Kidney capillary endothelial cell (primary cell): Measurements from ENCODE around the gene KLF17.

Source experiments
- DNase-seq: peaks from one replicate; pipeline ENCODE4 v3.0.0-alpha.2; 2018; ENCODE audit warnings: low spot score

The KLF17 gene, protein sequence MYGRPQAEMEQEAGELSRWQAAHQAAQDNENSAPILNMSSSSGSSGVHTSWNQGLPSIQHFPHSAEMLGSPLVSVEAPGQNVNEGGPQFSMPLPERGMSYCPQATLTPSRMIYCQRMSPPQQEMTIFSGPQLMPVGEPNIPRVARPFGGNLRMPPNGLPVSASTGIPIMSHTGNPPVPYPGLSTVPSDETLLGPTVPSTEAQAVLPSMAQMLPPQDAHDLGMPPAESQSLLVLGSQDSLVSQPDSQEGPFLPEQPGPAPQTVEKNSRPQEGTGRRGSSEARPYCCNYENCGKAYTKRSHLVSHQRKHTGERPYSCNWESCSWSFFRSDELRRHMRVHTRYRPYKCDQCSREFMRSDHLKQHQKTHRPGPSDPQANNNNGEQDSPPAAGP

GRCh38 chr1:44118682-44119081 is at the start of gene KLF17:
Gene KLF17, plus strand, starts transcription at chr1:44118821. Its CDS starts 87 bp downstream, at chr1:44118908.
- no peak for DNase-seq

DNA sequence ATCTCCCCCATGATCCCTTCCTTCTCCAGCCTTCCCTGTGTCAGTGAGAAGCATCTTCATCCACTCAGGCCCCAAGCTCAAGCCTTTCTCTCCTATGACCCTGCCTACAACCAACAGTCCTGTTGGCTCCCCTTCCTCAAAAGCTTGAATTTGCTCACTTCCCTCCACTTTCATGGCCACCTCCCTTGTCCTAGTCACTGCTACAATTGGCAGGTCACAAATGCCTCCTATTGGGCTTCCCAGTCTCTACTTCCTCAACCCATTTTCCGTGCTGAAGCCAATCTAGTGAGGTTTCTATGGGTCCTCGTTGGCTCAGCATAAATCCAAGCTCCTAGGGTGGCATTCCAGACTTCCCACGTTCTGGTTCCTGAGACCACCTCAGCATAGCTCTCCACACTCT is 47.2 kb upstream of the KLF17 start:
- DNase-seq = no peak

GRCh38 chr1:44072204-44072603 is 46.4 kb upstream of the KLF17 start:
- DNase-seq = no peak

DNA sequence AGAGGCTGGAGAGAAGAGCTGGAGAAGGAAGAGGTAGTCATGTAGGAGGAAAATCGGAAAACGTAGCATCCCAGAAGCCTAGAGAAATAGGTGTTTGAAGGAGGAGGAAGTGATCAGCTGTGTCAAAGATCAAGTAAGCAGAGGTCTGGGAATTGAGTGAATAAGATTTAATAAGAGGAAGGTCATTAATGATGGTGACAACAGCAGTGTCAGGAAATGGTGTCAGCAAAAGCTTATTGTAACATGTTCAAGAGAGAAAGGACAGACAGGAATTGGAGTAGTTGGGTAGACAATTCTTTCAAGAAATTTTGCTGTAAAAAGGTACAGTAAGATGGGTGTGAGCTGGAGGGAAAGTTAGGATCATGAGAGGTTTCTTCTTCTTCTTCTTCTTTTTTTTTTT is 45.8 kb upstream of the KLF17 start:
- DNase-seq = no peak

- DNase-seq = no peak
Measured at GRCh38 chr1:44073528-44073927, 45.1 kb upstream of the KLF17 start.

DNA sequence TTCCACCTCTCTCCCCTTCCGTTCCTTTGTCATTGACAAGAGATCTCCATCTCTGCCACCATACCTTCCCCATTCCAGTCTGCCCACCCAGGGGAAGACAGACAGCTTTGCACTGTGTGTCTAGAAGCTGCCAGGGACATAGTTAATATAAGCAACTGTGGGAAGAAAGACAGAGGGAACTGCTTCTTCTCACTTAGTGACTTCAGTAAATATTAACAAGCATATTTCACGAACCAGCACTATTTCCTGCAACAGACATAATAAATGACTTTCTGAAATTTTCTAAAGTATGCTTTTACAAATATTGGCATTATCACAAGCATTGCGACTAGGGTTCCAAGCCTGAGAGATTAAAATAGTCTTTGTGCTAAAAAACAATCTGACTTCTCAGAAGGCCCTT is 44.2 kb upstream of the KLF17 start:
- DNase-seq = no peak

DNA sequence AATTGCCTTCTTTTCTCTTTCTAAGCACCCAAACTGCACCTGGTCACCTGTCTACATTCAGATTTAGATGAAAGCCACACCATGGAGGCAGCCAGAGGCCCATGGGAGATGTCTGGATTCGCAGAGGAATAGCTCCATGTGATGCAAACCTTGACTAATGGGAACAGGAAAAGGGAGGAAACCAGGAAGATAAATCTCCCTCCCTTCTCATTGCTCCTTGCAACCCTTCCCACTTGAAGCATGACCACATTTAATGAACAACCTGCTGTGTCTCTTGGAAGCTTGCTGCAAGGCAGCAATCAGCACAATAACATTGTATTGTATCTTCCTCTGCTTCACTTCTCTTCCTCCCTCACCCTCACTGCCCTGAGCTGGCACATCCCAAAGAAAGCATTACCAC is 42.6 kb upstream of the KLF17 start:
- no peak for DNase-seq

DNA sequence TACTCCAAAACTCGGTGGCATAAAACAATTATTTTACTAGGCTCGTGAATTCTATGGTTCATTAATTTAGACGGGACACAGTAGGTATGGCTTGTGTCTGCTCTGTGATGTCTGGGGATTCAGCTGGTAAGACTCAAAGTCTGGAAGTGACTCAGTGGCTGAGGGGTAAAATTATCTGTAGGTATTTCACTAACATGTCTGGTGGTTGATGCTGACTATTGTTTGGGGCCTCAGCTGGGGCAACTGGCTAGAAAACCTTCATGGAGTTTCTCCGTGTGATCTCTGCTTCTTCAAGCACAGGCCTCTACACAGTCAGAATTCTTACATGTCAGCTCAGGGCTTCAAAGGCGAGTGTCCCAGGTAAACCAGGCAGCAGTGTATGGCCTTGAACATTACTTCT is 41.2 kb upstream of the KLF17 start:
- no peak for DNase-seq

- DNase-seq = no peak
Measured at GRCh38 chr1:44078104-44078503, 40.5 kb upstream of the KLF17 start.

- DNase-seq = no peak
Measured at GRCh38 chr1:44079566-44079965, 39.1 kb upstream of the KLF17 start.

DNA sequence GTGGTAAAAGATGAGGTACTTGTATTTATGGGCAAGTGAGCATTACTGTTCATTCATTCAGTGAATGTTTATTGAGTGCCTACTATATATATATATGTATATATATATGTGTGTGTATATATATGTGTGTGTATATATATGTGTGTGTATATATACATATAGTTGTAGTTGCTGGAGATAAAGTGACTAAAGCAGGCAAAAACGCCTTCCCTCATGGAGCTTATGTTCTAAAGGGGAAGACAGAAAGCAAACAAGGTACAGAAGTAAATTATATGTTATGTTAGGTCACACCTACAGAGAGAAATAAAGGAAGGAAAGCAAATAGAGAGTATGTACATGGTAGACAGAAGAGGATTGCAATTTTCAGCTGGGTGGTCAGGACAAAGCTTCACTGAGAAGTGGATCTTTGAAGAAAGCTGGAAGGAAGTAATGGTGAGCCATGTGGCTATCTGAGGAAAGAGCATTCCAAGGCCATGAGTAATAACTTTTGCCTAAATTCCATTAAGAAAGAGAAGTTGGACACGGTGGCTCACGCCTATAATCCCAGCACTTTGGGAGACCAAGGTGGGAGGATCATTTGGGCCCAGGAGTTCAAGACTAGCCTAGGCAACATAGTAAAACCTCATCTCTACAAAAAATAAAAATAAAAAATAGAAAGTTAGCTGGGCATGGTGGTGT is 33.5 kb upstream of the KLF17 start:
- peak; percentile 67 for DNase-seq

- DNase-seq = no peak
Measured at GRCh38 chr1:44086692-44087474, 31.7 kb upstream of the KLF17 start.

DNA sequence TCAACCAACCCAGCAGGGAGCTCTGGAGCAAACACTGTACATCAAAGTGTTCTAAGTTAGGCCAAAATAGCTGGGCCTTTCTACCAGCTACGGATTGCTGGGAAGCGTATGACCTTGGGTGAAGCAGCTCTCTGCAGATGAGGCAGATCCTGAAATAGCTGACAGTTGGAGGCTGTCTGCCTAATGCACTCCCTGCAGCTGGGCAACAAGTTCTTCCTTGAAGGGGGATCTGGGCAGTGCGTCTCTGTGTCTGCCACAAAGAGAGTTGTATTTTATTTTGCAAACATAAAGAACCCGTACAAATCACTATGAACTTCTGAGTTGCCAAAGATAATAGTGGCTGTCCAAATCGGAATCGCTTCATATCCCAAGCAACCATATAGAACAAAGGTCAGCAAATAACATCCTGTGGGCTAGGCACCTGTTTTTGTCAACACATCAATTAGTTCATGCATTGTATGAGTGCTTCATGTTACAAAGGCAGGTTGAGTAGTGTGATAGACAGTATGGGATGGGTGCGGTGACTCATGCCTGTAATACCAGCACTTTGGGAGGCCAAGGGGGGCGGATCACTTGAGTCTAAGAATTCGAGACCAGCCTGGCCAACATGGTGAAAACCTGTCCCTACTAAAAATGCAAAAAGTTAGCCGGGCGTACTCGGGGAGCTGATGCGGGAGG is 29.1 kb upstream of the KLF17 start:
- no peak for DNase-seq

- no peak for DNase-seq
Measured at GRCh38 chr1:44090429-44091252, 28.0 kb upstream of the KLF17 start.

DNA sequence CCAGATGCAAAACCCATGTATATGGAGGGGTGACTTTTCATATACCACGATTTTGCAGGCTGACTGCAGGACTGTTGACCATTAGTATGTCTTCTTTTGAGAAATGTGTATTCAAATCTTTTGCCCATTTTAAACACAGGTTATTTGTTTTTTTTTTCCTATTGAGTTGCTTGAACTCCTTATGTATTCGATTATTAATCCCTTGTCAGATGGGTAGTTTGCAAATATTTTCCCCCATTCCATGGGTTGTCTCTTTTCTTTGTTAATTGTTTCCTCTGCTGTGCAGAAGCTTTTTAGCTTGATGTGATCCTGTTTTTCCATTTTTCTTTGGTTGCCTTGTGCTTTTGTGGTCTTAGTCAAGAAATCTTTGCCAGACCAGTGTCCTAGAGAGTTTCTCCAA is 24.6 kb upstream of the KLF17 start:
- DNase-seq = no peak

DNA sequence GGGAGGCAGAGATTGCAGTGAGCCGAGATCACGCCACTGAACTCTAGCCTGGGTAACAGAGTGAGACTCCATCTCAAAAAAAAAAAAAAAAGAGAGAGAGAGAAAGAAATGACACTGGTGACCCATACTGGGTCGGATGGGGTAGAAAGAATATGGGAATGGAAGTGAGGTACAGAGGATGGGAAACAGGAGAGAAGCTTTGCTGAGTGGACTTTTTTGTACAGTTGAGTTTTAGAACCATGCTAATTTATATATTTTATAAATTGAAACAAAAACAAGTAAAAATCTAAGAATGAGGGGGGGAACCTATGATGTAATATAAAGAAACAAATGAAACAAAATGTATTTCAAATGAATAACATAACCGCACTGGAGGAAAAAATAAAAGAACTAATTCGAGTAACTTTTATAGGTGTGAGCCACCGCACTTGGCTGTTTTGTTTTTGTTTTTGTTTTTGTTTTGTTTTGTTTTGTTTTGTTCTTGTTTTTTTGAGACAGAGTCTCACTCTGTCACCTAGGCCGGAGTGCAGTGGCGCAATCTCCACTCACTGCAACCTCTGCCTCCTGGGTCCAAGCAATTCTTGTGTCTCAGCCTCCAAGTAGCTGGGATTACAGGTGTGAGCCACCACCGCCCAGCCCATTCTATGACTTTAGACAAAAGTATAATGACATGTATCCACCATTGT is 18.3 kb upstream of the KLF17 start:
- DNase-seq = no peak

GRCh38 chr1:44101328-44101727 is 17.3 kb upstream of the KLF17 start:
- DNase-seq = no peak

DNA sequence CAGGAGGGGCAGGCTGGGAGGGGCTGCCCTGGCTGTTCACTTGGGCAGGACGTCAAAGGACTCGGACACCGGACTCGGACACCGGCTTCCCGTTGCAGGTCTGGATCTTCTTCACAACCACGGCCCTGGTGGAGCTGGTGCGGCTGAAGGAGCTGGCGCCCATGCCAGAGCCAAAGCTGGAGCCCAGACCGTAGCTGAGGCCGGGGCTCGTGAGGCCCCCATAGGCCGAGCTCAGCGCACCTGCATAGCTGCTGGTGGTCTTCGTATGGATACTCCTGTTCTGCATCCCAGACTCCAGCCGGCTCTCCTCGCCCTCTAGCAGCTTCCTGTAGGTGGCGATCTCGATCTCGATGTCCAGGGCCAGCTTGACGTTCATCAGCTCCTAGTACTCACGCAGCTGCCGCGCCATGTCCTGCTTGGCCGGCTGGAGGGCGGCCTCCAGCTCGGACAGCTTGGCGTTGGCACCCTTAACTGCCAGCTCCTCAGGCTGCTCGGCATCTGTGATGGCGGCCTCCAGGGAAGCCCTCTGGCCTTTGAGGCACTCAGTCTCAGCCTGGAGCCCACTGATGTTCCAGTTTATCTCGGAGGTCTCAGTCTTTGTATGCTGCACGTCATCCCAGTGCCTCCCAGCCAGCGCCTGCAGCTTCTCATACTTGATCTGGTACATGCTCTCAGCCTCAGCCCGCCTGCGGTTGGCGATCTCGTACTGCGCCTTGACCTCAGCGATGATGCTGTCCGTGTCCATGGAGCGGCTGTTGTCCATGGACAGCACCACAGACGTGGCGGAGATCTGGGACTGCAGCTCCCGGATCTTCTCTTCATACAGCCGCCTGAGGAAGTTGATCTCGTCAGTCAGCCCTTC is 15.1 kb upstream of the KLF17 start:
- no peak for DNase-seq

- no peak for DNase-seq
Measured at GRCh38 chr1:44105810-44106209, 12.8 kb upstream of the KLF17 start.

DNA sequence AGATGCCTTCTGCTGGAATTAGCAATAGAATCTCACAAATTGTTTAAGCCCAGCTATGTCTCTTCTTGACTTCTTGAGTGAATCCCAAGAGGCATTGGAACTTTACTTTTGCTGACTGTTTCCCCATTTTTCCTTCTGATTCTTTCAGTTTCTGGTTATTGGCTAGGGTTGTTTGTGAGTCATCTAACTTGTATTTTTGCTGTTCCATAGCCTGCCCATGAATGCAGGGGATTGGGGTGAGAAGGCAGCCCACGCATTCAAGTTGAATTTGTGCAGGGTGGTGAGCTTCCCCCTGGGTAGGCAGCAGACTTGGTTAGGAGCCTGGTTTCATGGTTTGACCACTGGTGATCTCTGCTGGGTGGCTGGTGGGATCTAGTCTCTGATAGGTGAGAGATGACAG is 10.4 kb upstream of the KLF17 start:
- no peak for DNase-seq
